HG03469 (cell line): ENCODE data around the gene SCAMP2.

Experiments
- ATAC-seq: cut with Tn5 transposase; IDR thresholded peaks from one replicate; pipeline ENCODE4 v1.9.1; 2021; ENCODE audit warnings: mild to moderate bottlenecking, moderate library complexity, moderate number of reproducible peaks; ENCODE audit not compliant: unreplicated experiment

Gene SCAMP2

GRCh38 chr15:74839526-74840395 is 33.4 kb downstream of the SCAMP2 start:
- ATAC-seq: no peak

- ATAC-seq: no peak
Observed at GRCh38 chr15:74838746-74839525, 34.2 kb downstream of the SCAMP2 start.

DNA sequence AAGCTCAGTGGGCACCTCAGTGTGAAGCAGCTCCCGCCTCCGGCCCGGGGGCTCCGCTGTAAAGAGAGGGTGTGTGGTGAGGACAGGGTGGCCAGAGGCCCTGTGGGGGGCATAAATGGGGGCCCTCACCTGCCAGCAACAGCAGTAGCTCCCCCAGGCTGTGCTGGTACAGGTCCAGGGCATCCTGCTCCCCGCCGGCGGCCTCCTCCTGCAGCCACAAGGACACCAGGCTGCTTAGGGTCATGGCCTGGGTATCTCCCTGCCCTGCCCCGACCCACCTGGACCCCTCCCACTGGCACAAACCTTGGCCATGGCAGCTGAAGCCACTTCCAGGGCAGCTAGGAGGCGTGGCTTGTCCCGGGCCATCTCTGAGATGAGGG is 35.0 kb downstream of the SCAMP2 start:
- no peak for ATAC-seq

DNA sequence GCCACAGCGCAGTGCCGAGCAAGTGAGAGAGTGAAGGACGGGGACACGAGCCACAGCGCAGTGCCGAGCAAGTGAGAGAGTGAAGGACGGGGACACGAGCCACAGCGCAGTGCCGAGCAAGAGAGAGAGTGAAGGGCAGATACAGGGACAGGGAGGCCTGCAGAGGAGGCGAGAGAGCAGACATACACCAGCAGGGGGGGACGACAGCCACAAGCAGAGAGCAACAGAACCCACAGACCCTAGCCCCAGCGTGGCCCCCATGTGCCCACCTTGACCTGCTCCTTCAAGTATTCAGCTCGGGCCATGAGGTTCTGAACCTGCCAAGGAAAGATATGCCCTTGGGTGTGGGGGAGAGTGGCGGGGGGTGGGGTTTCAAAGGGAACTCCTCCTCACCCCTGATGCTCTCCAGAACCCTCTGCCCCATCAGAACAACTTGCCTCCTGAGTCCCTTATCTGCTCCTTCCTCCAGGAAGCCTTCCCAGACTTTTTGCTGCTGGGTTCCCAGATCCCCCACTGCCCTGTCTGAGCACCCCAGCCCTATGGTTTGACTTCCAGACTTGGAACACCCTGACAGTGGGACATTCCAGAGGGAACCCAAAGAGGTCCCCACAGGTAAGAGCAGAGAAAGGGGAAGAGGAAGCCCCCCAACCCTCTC is 35.6 kb downstream of the SCAMP2 start:
- no peak for ATAC-seq

DNA sequence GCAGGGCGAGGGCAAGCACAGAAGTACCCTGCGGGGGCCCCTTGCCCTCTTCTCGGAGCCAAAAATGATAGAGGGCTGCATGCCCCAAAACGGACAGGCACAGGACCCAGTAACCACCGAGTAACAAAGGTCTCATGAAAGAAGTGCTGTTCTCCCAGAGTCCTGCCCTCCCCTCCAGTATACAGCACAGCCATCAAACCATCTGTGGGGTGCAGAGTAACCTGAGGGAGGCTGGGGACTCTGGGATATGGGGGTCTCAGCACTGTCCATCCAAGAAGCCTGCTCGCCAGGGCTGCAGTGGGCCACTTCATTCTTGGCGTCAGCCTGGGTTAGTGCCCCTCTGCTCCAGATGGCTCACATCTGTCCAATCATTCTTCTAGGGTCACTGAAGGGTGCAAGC is 36.3 kb downstream of the SCAMP2 start:
- ATAC-seq: no peak

DNA sequence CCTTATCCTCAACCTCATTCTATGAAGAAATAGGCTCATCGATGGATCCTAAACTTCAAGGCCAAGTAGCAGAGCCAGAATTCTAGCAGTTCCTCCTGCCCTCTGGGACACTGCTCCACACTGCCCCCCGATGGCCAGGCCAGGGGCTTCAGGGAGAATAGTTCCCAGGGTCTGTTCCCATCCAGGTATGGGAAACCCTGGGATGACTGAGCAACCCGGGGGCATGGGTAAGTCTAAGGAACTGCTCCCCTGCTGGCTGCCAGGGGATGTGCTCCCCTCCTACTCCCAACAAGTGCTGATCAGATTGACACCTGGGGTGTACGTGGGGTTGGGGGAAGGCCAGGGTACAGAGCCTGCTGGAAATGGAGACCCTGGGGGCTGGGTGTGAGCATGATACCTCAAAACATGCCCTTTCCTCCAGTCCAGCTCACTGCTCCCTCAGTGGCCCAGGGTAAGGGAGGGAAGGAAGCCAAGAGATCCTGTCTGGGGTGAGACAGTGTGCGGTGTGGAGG is 37.8 kb downstream of the SCAMP2 start:
- no peak for ATAC-seq

GRCh38 chr15:74833376-74834107 is 39.6 kb downstream of the SCAMP2 start:
- ATAC-seq: no peak

DNA sequence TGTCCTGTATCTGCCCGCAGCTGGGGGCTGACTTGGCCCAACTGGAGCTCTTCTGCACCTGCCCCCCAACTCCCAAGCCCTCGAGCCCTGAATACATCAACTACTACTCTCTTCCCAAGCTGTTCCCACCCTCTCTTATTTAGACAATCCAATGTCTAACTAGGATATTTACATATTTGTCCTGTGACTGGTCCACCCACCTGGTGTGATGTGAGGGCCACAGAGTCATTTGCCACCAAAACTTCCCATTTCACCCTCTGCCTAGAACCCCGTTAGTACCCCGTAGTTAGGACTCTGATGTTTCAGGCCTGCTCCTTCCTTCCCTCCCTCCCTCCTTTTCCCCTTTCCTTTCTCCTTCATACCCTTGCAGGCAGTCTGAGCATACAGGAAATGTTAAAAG is 40.3 kb downstream of the SCAMP2 start:
- no peak for ATAC-seq

DNA sequence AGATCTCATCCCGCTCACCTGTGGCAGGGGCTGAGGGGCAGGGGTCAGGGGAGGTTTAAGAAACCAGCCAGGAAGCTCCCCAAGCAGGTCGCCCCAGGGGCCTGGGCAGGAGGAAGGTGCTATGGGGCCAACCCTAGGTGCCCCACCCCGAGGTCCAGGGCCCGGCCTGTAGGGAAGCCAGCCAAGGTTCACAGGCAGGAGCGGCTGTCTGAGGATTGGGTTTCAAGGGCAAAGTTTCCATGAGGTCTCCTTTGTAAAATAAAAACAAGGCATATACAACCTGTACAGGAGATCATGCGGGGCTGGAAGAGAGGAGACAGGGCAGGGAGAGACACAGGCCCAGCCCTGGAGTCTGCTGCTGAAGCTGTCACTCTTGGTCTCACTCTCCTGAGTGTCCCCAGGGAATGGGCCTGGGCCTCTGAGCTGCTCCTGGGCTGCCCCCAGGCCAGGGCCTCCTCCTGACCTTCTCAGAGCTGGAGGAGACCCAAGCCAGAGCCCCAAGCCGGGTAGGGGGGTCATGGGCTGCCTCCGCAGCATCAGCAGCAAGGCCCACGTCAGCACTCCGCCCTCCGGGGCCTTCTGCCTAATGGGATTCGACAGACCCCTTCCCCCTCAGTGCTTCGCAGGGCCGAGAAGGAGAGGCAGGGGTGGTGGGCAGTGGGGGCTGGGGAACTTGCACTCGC is 41.2 kb downstream of the SCAMP2 start:
- ATAC-seq: no peak

DNA sequence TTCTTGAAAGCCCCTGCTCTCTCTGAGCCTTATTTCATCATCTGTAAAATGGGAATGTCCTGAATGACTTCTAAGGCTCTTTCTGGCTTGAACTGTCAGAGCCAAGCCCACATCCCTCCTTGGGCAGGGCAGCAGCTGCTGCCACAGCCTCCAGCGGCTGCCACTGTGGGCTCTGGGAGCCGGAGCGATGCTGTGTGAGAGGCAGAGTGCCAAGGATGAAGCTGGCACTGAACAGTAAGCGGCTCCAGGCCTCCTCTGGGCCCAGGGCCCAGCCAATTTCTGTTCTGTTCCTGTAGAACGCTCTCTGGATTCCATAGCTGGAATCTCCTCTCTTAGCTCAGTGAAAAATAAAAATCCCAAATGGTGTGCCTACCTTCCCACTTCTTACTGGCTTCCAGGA is 42.3 kb downstream of the SCAMP2 start:
- ATAC-seq: no peak

GRCh38 chr15:74829991-74830390 is 43.2 kb downstream of the SCAMP2 start:
- ATAC-seq: no peak

- ATAC-seq: no peak
Observed at GRCh38 chr15:74829486-74829885, 43.7 kb downstream of the SCAMP2 start.

DNA sequence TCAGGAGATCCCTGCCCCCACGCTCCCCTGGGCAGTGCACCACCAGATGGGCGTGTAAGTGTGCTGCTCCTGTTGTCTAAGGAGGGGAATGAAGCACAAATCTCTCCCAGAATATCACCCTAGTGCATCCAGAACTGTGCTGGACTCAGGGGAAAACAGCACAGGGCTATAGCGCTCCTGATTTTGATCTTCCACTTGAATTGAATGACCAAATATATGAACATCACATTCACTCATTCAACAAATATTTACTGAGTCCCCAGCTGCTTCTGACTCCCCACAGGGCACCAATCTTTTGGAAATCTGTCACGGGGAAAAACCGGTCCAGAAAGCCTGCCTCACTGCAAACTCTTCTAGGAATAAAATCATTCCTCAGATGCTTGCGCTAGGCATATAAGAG is 44.3 kb downstream of the SCAMP2 start:
- ATAC-seq: no peak

DNA sequence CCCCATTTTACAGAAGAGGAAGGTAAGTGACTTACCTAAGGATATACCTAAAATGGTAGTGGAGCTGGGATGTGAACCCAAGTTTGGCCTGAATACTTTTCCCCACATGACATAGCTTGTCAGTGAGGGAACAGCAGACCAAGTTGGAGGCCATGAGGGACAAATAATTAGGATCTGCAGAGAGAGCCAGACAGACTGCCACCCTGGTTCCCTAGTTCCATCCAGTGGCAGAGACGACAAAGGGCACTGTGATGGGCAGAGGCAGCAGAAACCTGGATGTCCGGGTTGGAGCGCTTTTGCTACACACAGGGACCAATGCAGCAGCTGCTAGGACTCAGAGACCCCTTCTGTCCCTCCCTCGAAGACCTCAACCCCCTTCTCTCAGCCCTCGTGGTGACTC is 45.6 kb downstream of the SCAMP2 start:
- ATAC-seq: no peak

GRCh38 chr15:74826921-74827320 is 46.2 kb downstream of the SCAMP2 start:
- no peak for ATAC-seq

DNA sequence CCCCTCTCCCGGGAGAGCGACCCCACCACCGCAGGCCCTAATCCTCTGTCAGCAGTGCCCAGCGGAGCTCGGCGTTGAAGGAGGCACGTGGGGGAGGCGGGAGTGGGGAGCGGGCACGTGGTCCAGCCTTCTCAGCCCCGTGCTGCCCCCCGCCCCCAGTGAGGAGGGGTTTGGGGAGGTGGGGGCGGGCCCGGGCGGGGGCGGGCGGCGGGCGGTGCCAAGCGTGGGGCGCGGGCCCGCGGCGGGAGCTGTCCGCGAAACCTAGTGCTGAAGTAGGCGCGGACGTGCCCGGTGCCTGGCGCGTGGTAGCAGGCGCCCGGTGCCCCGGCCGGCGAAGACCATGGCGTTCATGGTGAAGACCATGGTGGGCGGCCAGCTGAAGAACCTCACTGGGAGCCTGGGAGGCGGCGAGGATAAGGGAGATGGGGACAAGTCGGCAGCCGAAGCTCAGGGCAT is 46.8 kb downstream of the SCAMP2 start, which contains the start of gene CPLX3:
CPLX3 (plus strand) TSS at position 264 of the 456 bp plus-strand sequence; CDS start at position 341, 77 bp downstream.
- no peak for ATAC-seq

DNA sequence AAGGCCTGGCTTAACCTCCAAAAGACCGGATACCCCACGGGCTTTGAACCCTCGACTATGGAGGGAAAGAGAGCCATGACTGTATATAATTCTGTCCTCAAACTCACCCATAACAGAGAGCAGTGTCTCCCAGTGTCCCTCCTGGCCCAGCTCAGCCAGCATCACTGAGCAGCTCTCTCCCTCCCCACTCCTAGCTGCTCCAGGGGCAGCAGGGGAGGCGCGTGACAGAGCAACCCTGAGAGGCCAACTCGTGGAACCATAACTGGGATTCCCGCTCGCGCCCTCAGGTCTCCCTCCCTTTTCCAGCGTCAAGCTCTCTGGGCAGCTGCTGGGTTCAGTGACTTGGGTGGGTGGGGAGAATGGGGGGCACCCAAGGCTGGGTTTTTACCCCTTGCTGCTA is 47.3 kb downstream of the SCAMP2 start:
- ATAC-seq: no peak

GRCh38 chr15:74824976-74825375 is 48.2 kb downstream of the SCAMP2 start:
- no peak for ATAC-seq

DNA sequence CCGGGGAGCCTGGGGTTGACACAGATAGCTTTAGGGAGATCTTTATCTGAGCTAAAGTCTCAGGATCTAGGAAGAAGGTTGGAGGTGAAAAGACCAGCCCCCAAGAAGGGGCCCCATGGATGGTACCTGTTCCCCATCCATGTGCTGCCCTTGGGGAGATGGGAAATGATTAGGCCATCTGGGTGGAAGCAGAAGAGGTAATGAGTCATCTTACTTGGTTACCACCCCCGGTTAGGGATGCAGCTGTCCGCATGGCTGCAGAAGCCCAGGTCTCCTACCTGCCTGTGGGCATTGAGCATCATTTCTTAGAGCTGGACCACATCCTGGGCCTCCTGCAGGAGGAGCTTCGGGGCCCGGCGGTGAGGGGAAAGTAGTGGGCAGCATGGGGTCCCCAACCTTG is 49.8 kb downstream of the SCAMP2 start:
- no peak for ATAC-seq

- ATAC-seq: no peak
Observed at GRCh38 chr15:74822233-74822632, 50.9 kb downstream of the SCAMP2 start.
